ENCODE data around the gene MTMR1. TPM values are rescaled to one million over a fixed set of nuclear protein-coding genes. Genes with fewer than 3 reads are reported as not detected.

The MTMR1 gene
- total RNA-seq, 2 donors from 2014 or later = 32.1 to 37.1 TPM

GRCh38 chrX:150683536-150684146, 9.6 kb upstream of the MTMR1 start:
- H3K27me3 Mint-ChIP-seq = peaks cover 0 to 13% of the 10 kb centered on the region in 2 donors
- DNase-seq (ENCODE audit: low spot score) = no peak
- no peak overlapping the region for H3K27ac Mint-ChIP-seq
- H3K36me3 Mint-ChIP-seq = no peaks in the 10 kb centered on the region
- ATAC-seq = no peak
- H3K4me1 Mint-ChIP-seq (ENCODE audit: low read depth in 2 of 2) = peaks cover 0 to 2% of the 10 kb centered on the region in 2 donors
- no peak overlapping the region for H3K4me3 Mint-ChIP-seq
- no peaks in the 10 kb centered on the region for H3K9me3 Mint-ChIP-seq

- no peaks in the 10 kb centered on the region for H3K36me3 Mint-ChIP-seq
- H3K4me3 Mint-ChIP-seq = no peak overlapping the region
- DNase-seq (ENCODE audit: low spot score) = no peak
- ATAC-seq = no peak
- H3K9me3 Mint-ChIP-seq = no peaks in the 10 kb centered on the region
- H3K4me1 Mint-ChIP-seq (ENCODE audit: low read depth in 2 of 2) = peaks cover 9 to 19% of the 10 kb centered on the region in 2 donors
- no peak overlapping the region for H3K27ac Mint-ChIP-seq
- peaks cover 0 to 6% of the 10 kb centered on the region in 2 donors for H3K27me3 Mint-ChIP-seq
Measured at GRCh38 chrX:150688911-150689451, 4.2 kb upstream of the MTMR1 start.

- Mint-ChIP-seq H3K9me3 (no peaks in the 10 kb centered on the region), H3K4me1 (ENCODE audit: low read depth in 2 of 2) (peaks cover 17 to 25% of the 10 kb centered on the region in 2 donors), H3K27ac (no peak overlapping the region), H3K27me3 (peaks cover 0 to 6% of the 10 kb centered on the region in 2 donors), H3K4me3 (no peak overlapping the region), H3K36me3 (no peaks in the 10 kb centered on the region)
- no peak for ATAC-seq
- DNase-seq (ENCODE audit: low spot score) = no peak
Measured at GRCh38 chrX:150690126-150690525, 3.1 kb upstream of the MTMR1 start.

GRCh38 chrX:150692296-150692695, 900 bp upstream of the MTMR1 start:
- H3K9me3 Mint-ChIP-seq = no peaks in the 10 kb centered on the region
- peaks cover 0 to 5% of the 10 kb centered on the region in 2 donors for H3K27me3 Mint-ChIP-seq
- ATAC-seq (no peak), DNase-seq (ENCODE audit: low spot score) (no peak)
- H3K36me3 Mint-ChIP-seq = no peaks in the 10 kb centered on the region
- H3K27ac Mint-ChIP-seq = peak overlapping the region; percentile 83 to 89
- H3K4me1 Mint-ChIP-seq (ENCODE audit: low read depth in 2 of 2) = peaks cover 37 to 42% of the 10 kb centered on the region in 2 donors
- peak overlapping the region; percentile 88 for H3K4me3 Mint-ChIP-seq

GRCh38 chrX:150693725-150694574, 754 bp downstream of the MTMR1 start:
- Mint-ChIP-seq H3K4me1 (ENCODE audit: low read depth in 2 of 2) (peaks cover 40 to 43% of the 10 kb centered on the region in 2 donors), H3K9me3 (no peaks in the 10 kb centered on the region), H3K27me3 (peaks cover 0 to 5% of the 10 kb centered on the region in 2 donors), H3K27ac (peak overlapping the region; percentile 36 to 91), H3K4me3 (peak overlapping the region; percentile 84), H3K36me3 (no peaks in the 10 kb centered on the region)
- DNase-seq (ENCODE audit: low spot score) (peak; percentile 73), ATAC-seq (peak; percentile 69 to 70)

- Mint-ChIP-seq H3K4me3 (peak overlapping the region; percentile 84), H3K27ac (peak overlapping the region; percentile 36 to 91), H3K4me1 (ENCODE audit: low read depth in 2 of 2) (peaks cover 40 to 43% of the 10 kb centered on the region in 2 donors), H3K9me3 (no peaks in the 10 kb centered on the region), H3K36me3 (no peaks in the 10 kb centered on the region), H3K27me3 (peaks cover 0 to 5% of the 10 kb centered on the region in 2 donors)
- no peak for DNase-seq (ENCODE audit: low spot score)
- peak; percentile 15 to 34 for ATAC-seq
Measured at GRCh38 chrX:150694738-150695410, 1.7 kb downstream of the MTMR1 start.

GRCh38 chrX:150696331-150696730, 3.1 kb downstream of the MTMR1 start:
- H3K27me3 Mint-ChIP-seq = peaks cover 0 to 5% of the 10 kb centered on the region in 2 donors
- peaks cover 39 to 43% of the 10 kb centered on the region in 2 donors for H3K4me1 Mint-ChIP-seq (ENCODE audit: low read depth in 2 of 2)
- ATAC-seq = peak; percentile 25 to 43
- no peaks in the 10 kb centered on the region for H3K9me3 Mint-ChIP-seq
- peak overlapping the region; percentile 36 to 91 for H3K27ac Mint-ChIP-seq
- H3K4me3 Mint-ChIP-seq = peak overlapping the region; percentile 84
- no peak for DNase-seq (ENCODE audit: low spot score)
- H3K36me3 Mint-ChIP-seq = no peaks in the 10 kb centered on the region

- DNase-seq (ENCODE audit: low spot score) (no peak), ATAC-seq (no peak)
- H3K4me1 Mint-ChIP-seq (ENCODE audit: low read depth in 2 of 2) = peaks cover 33 to 43% of the 10 kb centered on the region in 2 donors
- no peaks in the 10 kb centered on the region for H3K9me3 Mint-ChIP-seq
- H3K4me3 Mint-ChIP-seq = peak overlapping the region; percentile 84
- H3K36me3 Mint-ChIP-seq = no peaks in the 10 kb centered on the region
- H3K27ac Mint-ChIP-seq = peak overlapping the region; percentile 78 to 91
- H3K27me3 Mint-ChIP-seq = peaks cover 0 to 3% of the 10 kb centered on the region in 2 donors
Measured at GRCh38 chrX:150696866-150697265, 3.7 kb downstream of the MTMR1 start.

- H3K4me3 Mint-ChIP-seq = peak overlapping the region; percentile 84
- peaks cover 0 to 3% of the 10 kb centered on the region in 2 donors for H3K27me3 Mint-ChIP-seq
- H3K36me3 Mint-ChIP-seq = no peaks in the 10 kb centered on the region
- ATAC-seq = peak; percentile 18 to 46
- H3K4me1 Mint-ChIP-seq (ENCODE audit: low read depth in 2 of 2) = peaks cover 26 to 35% of the 10 kb centered on the region in 2 donors
- no peak for DNase-seq (ENCODE audit: low spot score)
- no peaks in the 10 kb centered on the region for H3K9me3 Mint-ChIP-seq
- H3K27ac Mint-ChIP-seq = peak overlapping the region; percentile 78 to 91
Measured at GRCh38 chrX:150697641-150698040, 4.4 kb downstream of the MTMR1 start.

GRCh38 chrX:150698981-150699380, 5.8 kb downstream of the MTMR1 start:
- peaks cover 32 to 38% of the 10 kb centered on the region in 2 donors for H3K4me1 Mint-ChIP-seq (ENCODE audit: low read depth in 2 of 2)

GRCh38 chrX:150700107-150700506, 6.9 kb downstream of the MTMR1 start:
- Mint-ChIP-seq H3K27me3 (peaks cover 0 to 5% of the 10 kb centered on the region in 2 donors), H3K4me3 (no peak overlapping the region), H3K4me1 (ENCODE audit: low read depth in 2 of 2) (peaks cover 36 to 37% of the 10 kb centered on the region in 2 donors), H3K9me3 (no peaks in the 10 kb centered on the region), H3K36me3 (peaks cover 12% of the 10 kb centered on the region), H3K27ac (no peak overlapping the region)
- no peak for DNase-seq (ENCODE audit: low spot score)
- no peak for ATAC-seq

More at GRCh38 chrX:150698981-150699380, 5.8 kb downstream of the MTMR1 start:
- ATAC-seq = no peak
- Mint-ChIP-seq H3K9me3 (no peaks in the 10 kb centered on the region), H3K27ac (no peak overlapping the region), H3K36me3 (peaks cover 5% of the 10 kb centered on the region), H3K4me3 (no peak overlapping the region), H3K27me3 (peaks cover 0 to 5% of the 10 kb centered on the region in 2 donors)
- no peak for DNase-seq (ENCODE audit: low spot score)

- no peak for DNase-seq (ENCODE audit: low spot score)
- Mint-ChIP-seq H3K9me3 (no peaks in the 10 kb centered on the region), H3K4me1 (ENCODE audit: low read depth in 2 of 2) (peaks cover 26% of the 10 kb centered on the region in 2 donors), H3K4me3 (no peak overlapping the region), H3K36me3 (peaks cover 15% of the 10 kb centered on the region), H3K27ac (no peak overlapping the region), H3K27me3 (peaks cover 0 to 2% of the 10 kb centered on the region in 2 donors)
- no peak for ATAC-seq
Measured at GRCh38 chrX:150701377-150701776, 8.2 kb downstream of the MTMR1 start.

GRCh38 chrX:150702966-150703694, 9.9 kb downstream of the MTMR1 start:
- Mint-ChIP-seq H3K27me3 (peaks cover 0 to 2% of the 10 kb centered on the region in 2 donors), H3K9me3 (no peaks in the 10 kb centered on the region), H3K4me3 (peak overlapping the region; percentile 35), H3K27ac (peak overlapping the region; percentile 28 to 74), H3K36me3 (peaks cover 15% of the 10 kb centered on the region), H3K4me1 (ENCODE audit: low read depth in 2 of 2) (peaks cover 15 to 21% of the 10 kb centered on the region in 2 donors)
- DNase-seq (ENCODE audit: low spot score) (no peak), ATAC-seq (no peak)
